ENCODE results near the gene TSPO. TPM values are rescaled to one million over a fixed set of nuclear protein-coding genes. Genes with fewer than 3 reads are reported as not detected.

The TSPO gene
- total RNA-seq, 1 experiment from 2014 or later, result 308 TPM

DNA sequence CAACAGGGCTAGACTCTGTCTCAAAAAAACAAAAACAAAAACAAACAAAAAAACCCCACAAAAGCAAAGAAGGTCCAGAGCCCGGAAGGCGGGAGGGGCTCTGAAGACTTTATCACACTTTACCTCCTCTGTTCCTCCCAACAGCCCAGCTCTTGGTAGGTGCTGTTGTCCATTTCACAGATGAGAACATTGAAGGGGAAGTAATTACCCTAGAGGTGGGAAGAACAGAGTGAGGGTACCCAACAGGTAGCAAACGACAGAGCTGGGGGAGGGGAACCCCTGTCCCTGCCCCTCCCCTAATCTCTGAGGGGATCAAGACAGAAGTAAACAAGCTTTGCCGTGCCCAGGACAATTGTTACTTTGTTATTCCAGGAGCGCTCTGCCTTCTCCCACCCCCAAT is 41.8 kb upstream of the TSPO start:
- no peak for DNase-seq (ENCODE audit: unreplicated experiment)
- H3K9me3 Mint-ChIP-seq (ENCODE audit: unreplicated experiment), result no peaks in the 10 kb centered on the region
- peak overlapping the region; percentile 8 for H3K4me3 Mint-ChIP-seq (ENCODE audit: unreplicated experiment)
- H3K27ac Mint-ChIP-seq (ENCODE audit: low read depth, unreplicated experiment), result no peak overlapping the region
- H3K27me3 Mint-ChIP-seq (ENCODE audit: insufficient read depth, unreplicated experiment), result no peaks in the 10 kb centered on the region
- TF ChIP-seq, protein P1, sequence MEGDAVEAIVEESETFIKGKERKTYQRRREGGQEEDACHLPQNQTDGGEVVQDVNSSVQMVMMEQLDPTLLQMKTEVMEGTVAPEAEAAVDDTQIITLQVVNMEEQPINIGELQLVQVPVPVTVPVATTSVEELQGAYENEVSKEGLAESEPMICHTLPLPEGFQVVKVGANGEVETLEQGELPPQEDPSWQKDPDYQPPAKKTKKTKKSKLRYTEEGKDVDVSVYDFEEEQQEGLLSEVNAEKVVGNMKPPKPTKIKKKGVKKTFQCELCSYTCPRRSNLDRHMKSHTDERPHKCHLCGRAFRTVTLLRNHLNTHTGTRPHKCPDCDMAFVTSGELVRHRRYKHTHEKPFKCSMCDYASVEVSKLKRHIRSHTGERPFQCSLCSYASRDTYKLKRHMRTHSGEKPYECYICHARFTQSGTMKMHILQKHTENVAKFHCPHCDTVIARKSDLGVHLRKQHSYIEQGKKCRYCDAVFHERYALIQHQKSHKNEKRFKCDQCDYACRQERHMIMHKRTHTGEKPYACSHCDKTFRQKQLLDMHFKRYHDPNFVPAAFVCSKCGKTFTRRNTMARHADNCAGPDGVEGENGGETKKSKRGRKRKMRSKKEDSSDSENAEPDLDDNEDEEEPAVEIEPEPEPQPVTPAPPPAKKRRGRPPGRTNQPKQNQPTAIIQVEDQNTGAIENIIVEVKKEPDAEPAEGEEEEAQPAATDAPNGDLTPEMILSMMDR (IDR thresholded peaks at IDR 0.05; ENCODE audit: unreplicated experiment), result no peak
- H3K4me1 Mint-ChIP-seq (ENCODE audit: insufficient read depth, unreplicated experiment), result no peaks in the 10 kb centered on the region
- BruUV-seq (replicated peaks), result no TSS peak
- POLR2A ChIA-PET, result interaction anchor here (1.2 kb wide), 1 partner anchor 11 kb away, joined by 4 read pairs; no protein-coding TSS in a partner anchor
- CTCF ChIA-PET, result interaction anchor here (0.6 kb wide), 1 partner anchor 37 kb away, joined by 3 read pairs; no protein-coding TSS in a partner anchor
- no peaks in the 10 kb centered on the region for H3K36me3 Mint-ChIP-seq (ENCODE audit: insufficient read depth, unreplicated experiment)
- intact Hi-C loops (cut with micrococcal nuclease), result no loop called here

DNA sequence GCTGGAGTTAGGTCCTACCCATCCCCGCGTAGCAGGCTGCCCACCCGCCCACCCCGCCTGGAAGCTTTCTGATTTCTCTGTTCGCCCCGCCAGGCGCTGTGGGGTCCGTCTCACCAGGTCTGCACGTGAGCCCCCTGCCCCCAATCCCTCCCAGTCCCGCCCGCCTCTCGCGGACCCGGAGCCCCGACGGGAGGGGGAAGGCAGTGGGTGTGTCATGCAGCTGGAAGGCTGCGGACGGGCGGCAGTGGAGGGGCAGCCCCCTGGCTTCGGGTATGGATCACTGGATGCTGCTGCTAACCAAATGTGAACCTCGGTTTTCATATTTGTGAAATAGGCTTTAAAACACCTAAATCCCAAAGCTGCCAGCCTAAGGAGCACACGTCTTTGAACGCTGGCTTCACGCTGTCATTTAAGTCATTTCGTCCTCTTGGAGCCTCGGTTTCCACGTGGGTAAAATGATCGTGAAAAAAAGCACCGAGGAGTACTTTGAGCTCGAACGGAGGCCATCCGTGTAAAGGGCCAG is 41.4 kb upstream of the TSPO start:
- Mint-ChIP-seq H3K27me3 (ENCODE audit: insufficient read depth, unreplicated experiment) (no peaks in the 10 kb centered on the region), H3K27ac (ENCODE audit: low read depth, unreplicated experiment) (no peak overlapping the region), H3K9me3 (ENCODE audit: unreplicated experiment) (no peaks in the 10 kb centered on the region), H3K4me1 (ENCODE audit: insufficient read depth, unreplicated experiment) (no peaks in the 10 kb centered on the region), H3K4me3 (ENCODE audit: unreplicated experiment) (peak overlapping the region; percentile 69), H3K36me3 (ENCODE audit: insufficient read depth, unreplicated experiment) (no peaks in the 10 kb centered on the region)
- DNase-seq (ENCODE audit: unreplicated experiment), result no peak
- no TSS peak for BruUV-seq (replicated peaks)
- intact Hi-C loops (cut with micrococcal nuclease), result loop anchor here (5.0 kb wide), 1 partner anchor 42 kb away; the partner anchor contains the start of gene TSPO
- TF ChIP-seq, protein P1 (IDR thresholded peaks at IDR 0.05; ENCODE audit: unreplicated experiment), result no peak
- CTCF ChIA-PET, result interaction anchor here (0.6 kb wide), 2 partner anchors 36 to 474 kb away, joined by 3 read pairs; no protein-coding TSS in a partner anchor
- POLR2A ChIA-PET, result interaction anchor here (0.6 to 1.2 kb wide), 2 partner anchors 11 to 54 kb away, joined by 3 to 4 read pairs; no protein-coding TSS in a partner anchor

- Mint-ChIP-seq H3K36me3 (ENCODE audit: insufficient read depth, unreplicated experiment) (no peaks in the 10 kb centered on the region), H3K27ac (ENCODE audit: low read depth, unreplicated experiment) (no peak within 1 kb of the TSS), H3K4me1 (ENCODE audit: insufficient read depth, unreplicated experiment) (no peaks in the 10 kb centered on the region), H3K4me3 (ENCODE audit: unreplicated experiment) (peak within 1 kb of the TSS; percentile 69), H3K9me3 (ENCODE audit: unreplicated experiment) (no peaks in the 10 kb centered on the region), H3K27me3 (ENCODE audit: insufficient read depth, unreplicated experiment) (no peaks in the 10 kb centered on the region)
- TF ChIP-seq, protein P1 (IDR thresholded peaks at IDR 0.05; ENCODE audit: unreplicated experiment), result no peak
- intact Hi-C loops (cut with micrococcal nuclease), result loop anchor here (5.0 kb wide), 1 partner anchor 42 kb away; the partner anchor contains the start of gene TSPO
- DNase-seq (ENCODE audit: unreplicated experiment), result peak; percentile 59
- BruUV-seq (replicated peaks), result no TSS peak
- POLR2A ChIA-PET, result interaction anchor here (0.6 to 1.2 kb wide), 2 partner anchors 12 to 54 kb away, joined by 3 to 4 read pairs; no protein-coding TSS in a partner anchor
- CTCF ChIA-PET, result interaction anchor here (0.6 kb wide), 1 partner anchor 475 kb away, joined by 3 read pairs; no protein-coding TSS in a partner anchor
These were observed 40.9 kb upstream of the TSPO start, which contains the start of gene BIK for GRCh38 chr22:43110444-43110926. Gene BIK (plus strand): TSS chr22:43110750. CDS start chr22:43124023, 13,273 bp downstream.

GRCh38 chr22:43110927-43111623 is 40.3 kb upstream of the TSPO start:
- DNase-seq (ENCODE audit: unreplicated experiment), result peak; percentile 50
- Mint-ChIP-seq H3K27me3 (ENCODE audit: insufficient read depth, unreplicated experiment) (no peaks in the 10 kb centered on the region), H3K27ac (ENCODE audit: low read depth, unreplicated experiment) (no peak overlapping the region), H3K9me3 (ENCODE audit: unreplicated experiment) (no peaks in the 10 kb centered on the region), H3K4me1 (ENCODE audit: insufficient read depth, unreplicated experiment) (no peaks in the 10 kb centered on the region), H3K36me3 (ENCODE audit: insufficient read depth, unreplicated experiment) (no peaks in the 10 kb centered on the region), H3K4me3 (ENCODE audit: unreplicated experiment) (peak overlapping the region; percentile 69)
- BruUV-seq (replicated peaks), result no TSS peak
- intact Hi-C loops (cut with micrococcal nuclease), result loop anchor here (5.0 kb wide), 1 partner anchor 41 kb away; the partner anchor contains the start of gene TSPO
- ChIA-PET POLR2A (interaction anchor here (0.7 to 0.8 kb wide), 2 partner anchors 13 to 315 kb away, joined by 3 read pairs; no protein-coding TSS in a partner anchor), CTCF (interaction anchor here (0.6 kb wide), 1 partner anchor 10 kb away, joined by 3 read pairs; no protein-coding TSS in a partner anchor)
- TF ChIP-seq, protein P1 (IDR thresholded peaks at IDR 0.05; ENCODE audit: unreplicated experiment), result no peak

All from MCF 10A (cell line).